Cardiac septum (tissue), 1 donor: ENCODE results near the gene SYT1. TPM values are rescaled to one million over a fixed set of nuclear protein-coding genes. Genes with fewer than 3 reads are reported as not detected.

Source experiments
- DNase-seq: peaks from one replicate; pipeline ENCODE4 v3.0.0-alpha.2; 2020; ENCODE audit warnings: low spot score
- intact Hi-C: fragments of 100-400 bp; cut with DNase I; formaldehyde crosslinking; loops from one replicate; pipeline ENCODE4 v1.14.0; 2022
- total RNA-seq: library from RNA; stranded (reverse); fragmentation: NEBNext Ultra II Directional; extraction: Animal tissue kit (Norgen Biotek cat#: 25700); gene quantifications from one replicate; pipeline ENCODE4 v1.2.1, GENCODE V29; 2021
- donor health status: DM: no; HTN: no; CAD: no.

The SYT1 gene
- total RNA-seq, 1 donor from 2014 or later, result not detected

- intact Hi-C loops, result no loop called here
- DNase-seq, result no peak
Measured at GRCh38 chr12:79302162-79302814, 437.7 kb downstream of the SYT1 start.

GRCh38 chr12:79307340-79307739, 442.8 kb downstream of the SYT1 start:
- no peak for DNase-seq
- intact Hi-C loops, result no loop called here

- DNase-seq, result no peak
- intact Hi-C loops, result no loop called here
Measured at GRCh38 chr12:79309039-79309438, 444.5 kb downstream of the SYT1 start.

- intact Hi-C loops, result no loop called here
- no peak for DNase-seq
Measured at GRCh38 chr12:79317179-79317847, 452.7 kb downstream of the SYT1 start.

GRCh38 chr12:79322905-79323304, 458.3 kb downstream of the SYT1 start:
- intact Hi-C loops, result no loop called here
- DNase-seq, result no peak

- intact Hi-C loops, result no loop called here
Measured at GRCh38 chr12:79324571-79324970, 460.0 kb downstream of the SYT1 start.

GRCh38 chr12:79326222-79326621, 461.6 kb downstream of the SYT1 start:
- no peak for DNase-seq
- intact Hi-C loops, result no loop called here

More at GRCh38 chr12:79324571-79324970, 460.0 kb downstream of the SYT1 start:
- DNase-seq, result no peak

- intact Hi-C loops, result no loop called here
- no peak for DNase-seq
Measured at GRCh38 chr12:79326663-79327062, 462.1 kb downstream of the SYT1 start.

- no peak for DNase-seq
- intact Hi-C loops, result no loop called here
Measured at GRCh38 chr12:79327465-79327864, 462.9 kb downstream of the SYT1 start.

GRCh38 chr12:79329933-79330332, 465.4 kb downstream of the SYT1 start:
- DNase-seq, result no peak
- intact Hi-C loops, result no loop called here

GRCh38 chr12:79331870-79332269, 467.3 kb downstream of the SYT1 start:
- intact Hi-C loops, result no loop called here
- DNase-seq, result no peak

- intact Hi-C loops, result no loop called here
- no peak for DNase-seq
Measured at GRCh38 chr12:79333144-79333543, 468.6 kb downstream of the SYT1 start.

- no peak for DNase-seq
- intact Hi-C loops, result no loop called here
Measured at GRCh38 chr12:79337662-79338290, 473.2 kb downstream of the SYT1 start.

GRCh38 chr12:79344855-79345847, 480.6 kb downstream of the SYT1 start:
- intact Hi-C loops, result no loop called here
- no peak for DNase-seq

GRCh38 chr12:79347866-79348265, 483.3 kb downstream of the SYT1 start:
- intact Hi-C loops, result no loop called here
- DNase-seq, result no peak

GRCh38 chr12:79351251-79351650, 486.7 kb downstream of the SYT1 start:
- intact Hi-C loops, result no loop called here
- no peak for DNase-seq

- intact Hi-C loops, result no loop called here
- no peak for DNase-seq
Measured at GRCh38 chr12:79356216-79356615, 491.6 kb downstream of the SYT1 start.

- DNase-seq, result no peak
- intact Hi-C loops, result no loop called here
Measured at GRCh38 chr12:79357048-79357447, 492.5 kb downstream of the SYT1 start.

- no peak for DNase-seq
- intact Hi-C loops, result no loop called here
Measured at GRCh38 chr12:79358716-79359300, 494.2 kb downstream of the SYT1 start.
